Right ventricle myocardium superior (tissue), 1 donor: ENCODE measurements around the gene TRIP10. TPM values are rescaled to one million over a fixed set of nuclear protein-coding genes. Genes with fewer than 3 reads are reported as not detected.

Source experiments
- microRNA-seq: library from miRNA; unstranded; fragments of <30 nt; microRNA quantifications from one replicate; pipeline ENCODE4 v1.2.0, GENCODE V29; 2020
- total RNA-seq: library from RNA; stranded (reverse); fragmentation: NEBNext Ultra II Directional; extraction: Animal tissue kit (Norgen Biotek cat#: 25700); gene quantifications from one replicate; pipeline ENCODE4 v1.2.1, GENCODE V29; 2021
- donor health status: DM: no; HTN: yes; CAD: no; lungs with severe emphysema.

TRIP10 gene
- total RNA-seq, 1 donor from 2014 or later = 133 TPM

Small RNAs within 50 kb of the gene (microRNA-seq; reads per million reads assigned to microRNA genes)
- gene MIR6791 = not detected

Other genes starting within 250 kb of the TRIP10 start
- 10.8 TPM for gene TUBB4A, start 237.4 kb upstream of the TRIP10 start, total RNA-seq
- gene TNFSF9, start 208.7 kb upstream of the TRIP10 start, total RNA-seq = 0.51 TPM
- not detected for gene CD70, start 148.5 kb upstream of the TRIP10 start, total RNA-seq
- gene TNFSF14, start 69.5 kb upstream of the TRIP10 start, total RNA-seq = 0.40 TPM
- 308 TPM for gene C3, start 19.0 kb upstream of the TRIP10 start, total RNA-seq
- gene GPR108, start 2.1 kb upstream of the TRIP10 start, total RNA-seq = 22.2 TPM
- not detected for gene SH2D3A, start 27.8 kb downstream of the TRIP10 start, total RNA-seq
- 2.8 TPM for gene VAV1, start 33.0 kb downstream of the TRIP10 start, total RNA-seq
- gene ADGRE1, start 147.9 kb downstream of the TRIP10 start, total RNA-seq = 0.24 TPM